Kidney capillary endothelial cell (primary cell): Measurements from ENCODE around the gene ABTB2.

Experiments
- DNase-seq: peaks from one replicate; pipeline ENCODE4 v3.0.0-alpha.2; 2018; ENCODE audit warnings: low spot score

ABTB2 gene

GRCh38 chr11:34314936-34315335 lies 42.9 kb downstream of the ABTB2 start:
- no peak for DNase-seq

DNA sequence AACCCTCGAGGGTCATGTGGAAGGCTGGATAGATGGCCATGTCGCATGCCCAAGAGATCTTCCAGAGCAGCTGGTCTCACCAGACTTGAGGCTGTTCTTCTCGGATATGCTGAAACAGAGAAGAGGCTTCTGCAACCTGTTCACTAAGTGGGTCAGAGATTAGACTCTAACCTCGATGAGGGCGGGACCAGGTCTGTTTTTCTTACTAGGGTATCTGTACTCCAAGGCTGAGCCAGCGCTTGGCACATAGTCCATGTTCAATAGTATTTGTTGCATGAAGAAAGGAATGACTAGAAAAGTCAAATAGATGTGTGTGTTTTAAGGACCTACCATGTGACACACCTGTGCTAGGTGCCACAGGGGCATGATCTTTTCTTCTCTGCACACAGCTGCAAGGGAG lies 43.6 kb downstream of the ABTB2 start:
- no peak for DNase-seq

- DNase-seq, result no peak
Observed at GRCh38 chr11:34313099-34313517, 44.7 kb downstream of the ABTB2 start.

GRCh38 chr11:34311126-34311525 lies 46.7 kb downstream of the ABTB2 start:
- DNase-seq, result no peak

GRCh38 chr11:34309965-34310364 lies 47.8 kb downstream of the ABTB2 start:
- no peak for DNase-seq

DNA sequence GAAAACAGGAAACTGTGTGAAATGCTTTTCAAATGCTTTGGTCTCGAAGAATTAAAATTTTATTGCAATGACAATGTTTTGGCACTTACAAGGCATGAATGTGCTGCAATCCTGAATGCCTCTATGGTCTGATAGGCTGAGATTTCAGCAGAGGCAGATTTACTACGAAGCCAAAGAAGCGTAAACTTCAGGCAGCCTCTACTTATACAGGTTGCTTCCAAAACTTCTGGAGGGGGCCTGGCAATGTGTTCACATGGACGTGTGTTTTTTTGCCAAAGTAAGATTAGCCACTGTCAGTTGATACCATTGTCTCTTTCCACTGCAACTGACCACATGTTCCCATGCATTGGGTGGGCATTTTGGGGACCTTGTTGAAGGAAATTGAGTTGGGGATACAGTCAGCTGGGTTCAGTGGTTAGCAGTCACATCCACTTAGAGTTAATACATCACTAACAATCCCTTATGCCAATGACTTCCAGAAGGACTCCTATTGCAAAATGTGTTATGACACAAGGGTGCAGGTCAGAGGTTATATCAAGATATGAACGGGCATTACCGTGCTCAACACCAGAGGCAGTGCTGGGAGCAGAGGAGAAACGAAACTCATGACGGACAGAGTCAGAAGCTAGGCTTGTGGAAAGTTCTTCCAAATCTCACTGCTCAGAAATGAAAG lies 48.8 kb downstream of the ABTB2 start:
- no peak for DNase-seq

DNA sequence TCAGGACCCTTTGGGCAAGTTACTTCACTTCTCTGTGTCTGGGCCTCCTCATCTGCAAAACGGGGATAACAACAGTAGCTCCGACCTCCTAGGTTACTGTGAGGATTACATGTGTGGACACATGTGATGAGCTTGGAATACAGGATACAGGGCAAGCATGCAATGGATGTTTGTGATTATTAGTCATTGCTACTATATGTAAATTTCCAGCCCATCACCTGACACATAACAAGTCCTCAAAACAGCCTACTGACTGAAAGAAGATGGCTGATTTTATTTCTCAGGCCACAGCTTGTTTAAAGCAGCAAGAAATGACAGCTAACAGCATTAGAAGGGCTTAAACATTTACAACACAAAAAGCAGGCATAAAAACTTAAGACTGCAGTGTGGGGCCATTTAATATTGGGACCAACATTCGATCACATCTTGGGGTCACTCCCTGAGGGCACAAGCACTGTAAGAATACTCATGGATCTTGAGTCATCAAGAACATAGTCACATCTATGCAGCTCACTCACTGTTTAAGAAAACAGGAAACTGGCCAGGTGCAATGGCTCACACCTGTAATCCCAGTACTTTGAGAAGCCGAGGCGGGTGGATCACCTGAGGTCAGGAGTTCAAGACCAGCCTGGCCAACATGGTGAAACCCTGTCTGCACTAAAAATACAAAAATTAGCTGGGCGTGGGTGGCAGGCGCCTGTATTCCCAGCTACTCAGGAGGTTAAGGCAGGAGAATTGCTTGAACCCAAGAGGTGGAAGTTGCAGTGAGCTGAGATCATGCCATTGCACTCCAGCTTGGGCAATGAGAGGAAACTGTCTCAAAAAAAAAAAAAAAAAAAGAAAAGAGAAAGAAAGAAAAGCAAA lies 49.5 kb downstream of the ABTB2 start:
- DNase-seq, result no peak

DNA sequence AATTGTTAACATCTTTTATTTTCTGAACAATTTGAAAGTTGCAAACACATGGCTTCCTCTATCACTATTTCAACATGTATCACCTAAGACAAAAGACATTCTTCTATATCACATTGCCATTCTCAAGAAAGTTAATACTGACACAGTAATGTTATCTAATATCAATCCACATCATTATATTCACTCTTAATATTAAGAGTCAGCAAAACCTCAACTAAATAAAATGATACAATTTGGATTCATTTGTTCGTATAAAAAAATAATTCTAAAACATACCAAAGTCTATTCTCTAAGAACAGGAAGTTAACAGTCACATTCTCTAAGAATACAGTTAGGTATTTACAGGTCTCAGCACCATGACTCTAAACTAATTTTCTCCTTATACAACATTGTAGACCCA lies 52.0 kb downstream of the ABTB2 start:
- DNase-seq, result no peak

- DNase-seq, result no peak
Observed at GRCh38 chr11:34305193-34305592, 52.6 kb downstream of the ABTB2 start.

DNA sequence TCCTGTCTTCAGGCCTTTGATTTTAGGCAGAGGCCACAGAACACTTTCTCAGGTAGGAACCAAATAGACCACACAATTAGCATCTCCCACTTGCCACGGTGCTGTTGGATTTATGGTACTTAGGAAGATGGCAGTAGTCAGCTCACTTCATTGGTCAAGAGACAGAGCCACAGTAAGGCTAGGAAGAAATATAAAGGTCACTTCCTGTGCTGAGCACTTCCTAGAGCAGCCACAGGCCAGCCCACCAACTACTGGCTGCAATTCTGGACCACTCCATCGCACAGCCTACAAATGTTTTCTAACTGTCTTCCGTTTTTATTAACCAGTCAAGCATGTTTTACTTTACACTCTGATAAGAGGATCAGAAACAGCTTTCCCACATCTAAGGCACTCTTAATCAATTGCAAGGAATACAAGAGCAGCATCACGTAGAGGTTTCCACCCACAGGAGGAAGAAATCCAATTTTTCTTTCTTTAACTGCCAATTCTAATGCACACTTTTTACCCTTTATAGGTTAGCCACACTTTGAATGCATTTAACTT lies 54.7 kb downstream of the ABTB2 start:
- no peak for DNase-seq

DNA sequence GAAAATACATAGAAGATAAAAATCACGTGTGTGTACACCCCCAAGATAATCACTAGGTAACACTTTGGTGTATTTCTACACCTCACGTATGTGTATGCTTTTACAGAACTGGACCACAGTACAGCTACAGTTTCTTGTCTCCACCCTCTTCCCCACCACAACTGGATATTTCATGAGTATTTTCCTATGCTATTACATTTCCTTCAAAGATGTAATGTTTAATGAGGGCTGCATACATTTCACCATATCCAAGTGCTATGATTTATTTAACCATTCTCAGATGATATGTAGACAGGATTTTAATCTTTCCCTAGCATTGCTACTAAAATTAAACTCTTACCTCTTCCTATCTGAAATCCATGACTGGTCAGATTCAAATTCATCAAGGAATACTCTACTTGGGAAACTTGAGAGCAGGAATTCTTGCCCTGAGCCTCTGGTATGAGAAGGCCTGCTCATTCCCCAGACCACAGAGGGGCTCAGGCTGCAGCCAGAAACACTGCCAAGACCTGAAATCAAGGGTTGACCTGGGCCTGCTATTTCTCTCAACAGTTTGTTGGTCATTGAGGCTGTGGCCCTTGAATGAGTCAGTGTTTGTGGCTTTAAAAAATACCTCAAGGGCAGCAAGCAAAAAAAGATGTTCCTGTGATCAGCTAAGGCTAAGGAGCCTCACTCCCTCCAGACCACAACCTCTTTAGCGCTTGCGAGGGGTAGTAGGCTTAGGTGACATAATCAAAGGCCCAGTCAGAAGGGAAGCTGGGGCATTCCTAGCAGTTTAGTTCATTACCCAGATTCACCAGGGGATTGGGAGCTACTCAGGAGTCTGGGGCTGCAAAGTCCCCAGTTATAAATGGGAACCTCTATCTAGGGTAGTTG lies 55.5 kb downstream of the ABTB2 start:
- DNase-seq, result no peak

DNA sequence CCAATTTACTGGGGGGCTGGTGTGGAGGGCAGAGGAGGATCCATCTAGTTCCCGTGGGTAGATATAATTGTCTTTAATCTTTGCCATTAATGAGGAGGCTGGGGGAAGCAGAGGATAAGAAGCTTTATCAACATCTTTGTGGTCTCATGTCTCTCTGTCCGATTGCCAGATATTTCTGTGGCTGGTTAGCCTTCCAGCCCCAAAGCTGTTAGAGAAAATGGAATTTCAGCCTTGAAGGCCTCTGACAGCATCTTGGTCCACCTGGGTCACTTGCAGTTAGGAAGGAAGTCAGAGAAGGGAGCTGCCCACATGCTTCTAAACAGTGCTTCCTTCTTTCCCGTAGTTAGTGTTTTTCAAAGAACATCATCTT lies 56.9 kb downstream of the ABTB2 start:
- no peak for DNase-seq

- DNase-seq, result no peak
Observed at GRCh38 chr11:34300026-34300925, 57.5 kb downstream of the ABTB2 start.

DNA sequence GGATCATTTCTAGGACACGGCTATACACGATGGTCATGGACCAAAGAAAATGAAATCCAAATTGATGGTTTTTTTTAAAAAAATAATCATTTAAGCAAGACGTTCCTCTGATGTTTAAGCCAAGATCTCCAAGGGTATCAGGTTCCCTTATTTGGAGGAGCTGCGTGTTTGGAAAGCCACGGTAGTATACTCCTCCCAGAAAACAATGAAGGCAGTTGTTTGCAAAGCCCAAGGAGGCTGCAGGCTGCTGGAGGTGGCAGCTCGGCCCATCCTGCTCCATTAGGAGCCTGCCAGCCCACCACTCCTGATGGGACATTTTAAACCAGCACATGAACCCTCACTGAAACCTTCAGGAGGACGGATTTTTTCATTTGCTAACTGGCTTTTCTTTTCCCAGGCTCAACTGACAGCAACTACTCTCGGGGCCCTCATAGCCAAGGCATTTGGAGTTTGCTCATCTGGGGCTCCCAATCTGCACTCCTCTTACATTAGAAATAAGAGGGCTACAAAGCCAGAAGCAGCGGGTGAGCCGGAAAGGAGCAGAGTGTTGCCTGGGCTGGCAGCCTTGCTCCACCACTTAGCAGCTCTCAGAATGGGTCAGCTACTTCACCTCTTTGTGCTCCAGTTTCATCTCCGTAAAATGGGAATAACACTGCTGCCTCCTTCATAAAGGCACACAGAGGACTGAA lies 58.4 kb downstream of the ABTB2 start:
- DNase-seq, result no peak

- no peak for DNase-seq
Observed at GRCh38 chr11:34298871-34299270, 58.9 kb downstream of the ABTB2 start.

- DNase-seq, result no peak
Observed at GRCh38 chr11:34296412-34296811, 61.4 kb downstream of the ABTB2 start.

DNA sequence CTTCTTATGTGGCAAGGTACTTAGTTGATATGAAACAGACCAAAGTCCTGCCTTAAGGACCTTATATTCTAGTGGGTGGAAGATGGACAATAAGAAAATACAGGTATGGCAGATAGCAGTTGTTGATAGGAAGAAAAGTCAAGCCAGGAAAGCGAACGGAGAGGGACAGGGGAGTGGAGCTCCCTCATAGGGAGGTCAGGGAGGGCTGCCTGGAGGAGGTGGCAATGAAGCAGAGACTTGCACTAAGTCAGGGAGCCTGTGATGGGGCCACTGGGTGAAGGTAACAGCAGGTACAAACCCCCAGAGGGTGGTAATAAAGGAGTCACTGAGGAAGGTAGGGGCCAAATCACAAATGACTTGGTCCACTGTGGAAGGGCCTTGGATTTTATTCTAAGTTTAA lies 65.3 kb downstream of the ABTB2 start:
- no peak for DNase-seq

DNA sequence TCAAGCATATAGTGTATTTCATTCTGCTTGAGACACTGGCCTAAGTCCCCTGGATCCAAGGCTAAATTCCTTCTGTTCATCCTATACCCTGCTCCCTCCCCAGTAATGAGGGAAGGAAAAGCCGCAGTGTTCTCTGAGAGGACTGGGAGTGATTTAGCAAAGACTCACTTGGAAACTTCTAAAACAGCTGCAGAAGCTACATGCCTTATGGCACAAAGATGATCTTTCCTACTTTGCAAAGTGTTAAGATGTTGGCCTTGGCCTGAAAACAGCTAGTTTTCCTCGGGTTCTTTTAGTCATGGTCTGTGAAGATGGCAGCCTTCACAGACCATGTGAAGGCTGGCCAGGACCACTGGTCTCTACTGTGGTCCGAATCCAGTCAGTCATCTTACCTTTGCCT lies 65.7 kb downstream of the ABTB2 start:
- DNase-seq, result no peak

- no peak for DNase-seq
Observed at GRCh38 chr11:34290926-34291325, 66.9 kb downstream of the ABTB2 start.

DNA sequence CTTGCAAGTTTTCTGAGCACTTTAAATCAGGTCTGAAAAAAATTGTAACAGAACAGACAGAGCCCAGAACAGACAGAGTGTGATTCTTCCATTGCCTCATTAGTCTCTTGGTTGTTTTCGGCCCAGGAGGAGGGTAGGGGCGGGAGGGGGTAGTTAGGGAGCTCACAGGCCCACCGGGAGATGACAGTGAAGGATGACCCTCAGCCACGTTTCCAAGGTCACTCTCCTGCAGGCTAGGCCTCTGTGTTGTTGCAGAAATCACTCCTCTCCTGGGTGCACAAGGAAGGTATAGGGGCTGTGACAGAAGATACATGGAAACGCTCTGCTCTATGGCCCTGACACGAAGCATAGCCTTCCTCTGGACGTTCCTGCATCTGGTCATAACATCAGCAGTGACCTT lies 69.3 kb downstream of the ABTB2 start:
- DNase-seq, result no peak
